DMS79 treated with DMSO at 0.1 percent for 48 hours (cell line): Measurements from ENCODE around the gene LYRM7.
"Not testable (repeated sequence)": the region's sequence is repeated elsewhere in the genome, so short reads cannot be mapped to it uniquely, and the experiment has no call there.

Source experiments
- DNase-seq: peaks from one replicate; lab custom pipeline; 2025; lab: John Stamatoyannopoulos, UW

The LYRM7 gene

GRCh38 chr5:131170540-131171275, at the start of gene LYRM7:
Gene LYRM7, plus strand, starts transcription at chr5:131170944. Its CDS starts 77 bp downstream, at chr5:131171021.
- DNase-seq: peak; percentile 95

DNA sequence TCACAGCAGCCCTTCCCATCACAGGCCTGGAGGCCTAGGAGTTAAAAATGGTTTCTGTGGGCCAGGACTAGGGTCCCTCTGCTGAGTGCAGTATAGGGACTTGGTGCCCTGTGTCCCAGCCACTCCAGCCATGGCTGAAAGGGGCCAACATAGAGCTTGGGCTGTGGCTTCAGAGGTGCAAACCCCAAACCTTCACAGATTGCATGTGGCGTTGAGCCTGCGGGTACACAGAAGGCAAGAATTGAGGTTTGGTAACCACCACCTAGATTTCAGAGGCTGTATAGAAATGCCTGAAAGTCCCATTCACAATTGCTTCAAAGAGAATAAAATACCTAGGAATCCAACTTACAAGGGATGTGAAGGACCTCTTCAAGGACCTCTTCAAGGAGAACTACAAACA, 43.5 kb upstream of the LYRM7 start:
- DNase-seq: not testable (repeated sequence)

DNA sequence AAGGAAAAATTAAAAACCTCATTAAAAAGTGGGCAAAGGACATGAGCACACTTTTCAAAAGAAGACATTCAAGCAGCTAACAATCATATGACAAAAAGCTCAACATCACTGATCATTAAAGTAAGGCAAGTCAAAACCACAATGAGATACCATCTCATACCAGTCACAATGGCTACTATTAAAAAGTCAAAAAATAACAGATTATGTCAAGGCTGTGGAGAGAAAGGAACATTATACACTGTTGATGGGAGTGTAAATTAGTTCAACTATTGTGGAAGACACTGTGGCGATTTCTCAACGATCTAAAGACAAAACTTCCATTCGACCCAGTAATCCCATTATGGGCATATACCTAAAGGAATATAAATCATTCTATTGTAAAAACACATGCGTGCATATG, 41.4 kb upstream of the LYRM7 start:
- no peak for DNase-seq

- not testable (repeated sequence) for DNase-seq
These were observed 37.7 kb upstream of the LYRM7 start for GRCh38 chr5:131133091-131133490.

DNA sequence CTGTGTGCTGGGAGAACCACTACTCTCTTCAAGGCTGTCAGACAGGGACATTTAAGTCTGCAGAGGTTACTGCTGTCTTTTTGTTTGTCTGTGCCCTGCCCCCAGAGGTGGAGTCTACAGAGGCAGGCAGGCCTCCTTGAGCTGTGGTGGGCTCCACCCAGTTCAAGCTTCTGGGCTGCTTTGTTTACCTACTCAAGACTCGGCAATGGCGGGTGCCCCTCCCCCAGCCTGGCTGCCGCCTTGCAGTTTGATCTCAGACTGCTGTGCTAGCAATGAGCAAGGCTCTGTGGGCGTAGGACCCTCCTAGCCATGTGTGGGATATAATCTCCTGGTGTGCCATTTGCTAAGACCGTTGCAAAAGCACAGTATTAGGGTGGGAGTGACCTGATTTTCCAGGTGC, 32.3 kb upstream of the LYRM7 start:
- DNase-seq: not testable (repeated sequence)

- no peak for DNase-seq
These were observed 31.4 kb upstream of the LYRM7 start for GRCh38 chr5:131139321-131139720.

GRCh38 chr5:131142970-131143617, 27.6 kb upstream of the LYRM7 start:
- DNase-seq: no peak

GRCh38 chr5:131147258-131147657, 23.5 kb upstream of the LYRM7 start:
- no peak for DNase-seq

DNA sequence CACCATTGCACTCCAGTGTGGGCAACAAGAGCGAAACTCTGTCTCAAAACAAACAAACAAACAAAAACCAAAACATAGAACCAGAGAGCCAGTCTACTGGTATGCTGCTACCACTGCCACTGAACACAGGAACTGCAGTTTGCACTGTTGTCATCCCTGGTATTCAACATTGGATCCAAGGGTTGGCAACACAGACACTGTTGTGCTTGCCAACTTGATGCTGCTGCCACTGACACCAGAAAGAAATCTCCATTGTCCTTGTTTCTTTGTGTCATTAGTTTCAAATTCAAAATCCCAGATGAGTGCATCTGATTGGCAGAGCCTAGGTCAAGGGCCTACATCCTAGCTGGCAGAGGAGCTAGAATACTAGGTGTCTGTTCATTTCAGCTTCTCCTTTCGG, 21.9 kb upstream of the LYRM7 start:
- no peak for DNase-seq

- no peak for DNase-seq
These were observed 20.3 kb upstream of the LYRM7 start for GRCh38 chr5:131150408-131150807.

DNA sequence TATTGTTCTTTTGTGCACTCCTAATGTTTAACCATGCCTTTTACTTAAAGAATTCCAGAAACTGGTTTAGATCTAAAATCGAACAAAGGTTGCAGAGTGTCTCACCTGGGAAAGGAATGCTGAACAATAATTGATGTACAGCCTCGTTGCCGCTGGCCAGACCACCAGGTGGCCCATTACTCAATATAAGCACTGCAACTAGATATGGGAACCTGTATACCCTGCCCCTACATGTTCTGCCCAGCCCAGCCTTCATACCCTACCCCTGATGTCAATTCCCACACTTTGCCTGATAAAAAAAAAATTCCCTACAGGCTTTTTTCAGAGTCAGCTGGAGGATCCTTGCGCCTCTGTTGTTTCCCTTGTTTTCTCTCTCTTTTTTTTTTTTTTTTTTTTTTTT, 19.5 kb upstream of the LYRM7 start:
- DNase-seq: no peak

- DNase-seq: no peak
These were observed 14.4 kb upstream of the LYRM7 start for GRCh38 chr5:131156385-131156784.

DNA sequence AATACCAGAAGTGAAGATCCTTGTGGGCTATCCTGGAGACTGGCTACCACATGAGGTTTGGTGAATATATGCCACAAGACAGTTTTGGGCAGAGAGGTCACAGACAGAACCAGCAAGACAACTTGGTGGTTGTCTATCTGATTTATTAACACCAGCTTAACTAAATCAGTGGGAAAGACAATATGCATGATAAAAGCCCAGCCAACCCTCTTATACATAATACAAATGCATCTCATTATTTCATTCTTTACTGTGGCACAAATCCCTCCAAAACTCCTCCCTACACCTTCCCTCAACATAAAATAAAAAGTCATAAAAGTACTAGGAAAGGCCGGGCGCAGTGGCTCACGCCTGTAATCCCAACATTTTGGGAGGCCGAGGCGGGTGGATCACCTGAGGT, 13.8 kb upstream of the LYRM7 start:
- DNase-seq: no peak

DNA sequence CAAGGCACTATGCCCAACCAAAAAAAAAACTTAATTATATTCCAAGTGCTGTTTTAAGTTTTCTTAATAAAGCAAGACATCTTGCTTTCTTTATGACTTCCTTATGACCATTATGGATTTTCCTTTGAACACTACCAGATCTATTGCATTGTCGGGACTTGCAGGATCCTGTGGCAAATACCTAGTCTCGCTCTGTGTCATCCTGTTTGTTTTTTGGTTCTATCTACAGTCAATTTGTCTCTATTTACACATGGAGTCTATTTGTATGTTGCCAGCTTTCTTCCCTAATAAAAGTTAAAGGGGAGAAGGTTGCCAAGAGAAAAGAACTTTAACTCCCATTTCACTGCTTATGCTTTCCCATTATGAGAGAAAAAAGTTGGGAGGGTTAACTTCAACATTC, 10.6 kb upstream of the LYRM7 start:
- no peak for DNase-seq

GRCh38 chr5:131163276-131164119, 7.2 kb upstream of the LYRM7 start:
- peak; percentile 3 for DNase-seq

- peak; percentile 35 for DNase-seq
These were observed 6.3 kb upstream of the LYRM7 start for GRCh38 chr5:131164191-131165118.

- peak; percentile 69 for DNase-seq
These were observed 5.5 kb upstream of the LYRM7 start, which contains the start of gene HINT1 for GRCh38 chr5:131165119-131165727. Gene HINT1, minus strand, starts transcription at chr5:131165256. Its CDS starts 51 bp downstream, at chr5:131165205.

- DNase-seq: no peak
These were observed 3.1 kb upstream of the LYRM7 start for GRCh38 chr5:131167615-131168014.

DNA sequence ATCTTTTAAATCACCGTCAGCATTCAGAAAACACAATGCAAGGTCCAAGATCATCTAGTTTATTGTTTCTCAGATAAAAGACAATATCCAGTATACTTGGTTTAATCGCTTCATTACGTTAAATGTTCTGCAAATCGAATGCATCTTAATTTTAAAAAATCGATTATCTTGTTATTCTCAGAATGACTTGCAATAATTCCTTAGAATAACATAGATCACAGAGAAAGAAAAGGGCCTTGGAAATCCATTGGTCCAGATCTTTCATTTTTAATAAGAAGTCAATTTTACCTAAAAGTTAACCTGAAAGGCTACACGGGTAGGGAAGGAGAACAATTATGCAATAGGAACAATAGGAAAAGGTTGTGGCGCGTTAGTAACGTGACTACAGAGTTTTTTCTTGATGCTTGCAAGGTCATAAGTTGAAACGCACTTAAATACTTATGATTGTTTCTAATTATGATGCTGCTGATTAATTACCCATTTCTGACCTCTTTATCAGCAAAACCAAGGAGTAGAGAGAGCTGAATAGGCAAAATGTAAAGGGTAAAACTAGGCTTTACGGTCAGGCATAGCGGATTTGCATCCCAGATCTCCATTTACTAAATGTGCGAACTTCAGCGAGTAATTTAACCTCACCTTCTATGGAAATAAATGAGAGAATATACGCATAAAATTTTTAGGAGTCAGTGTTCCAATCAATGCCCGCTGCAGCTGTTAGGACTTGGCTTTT, 769 bp upstream of the LYRM7 start:
- no peak for DNase-seq

DNA sequence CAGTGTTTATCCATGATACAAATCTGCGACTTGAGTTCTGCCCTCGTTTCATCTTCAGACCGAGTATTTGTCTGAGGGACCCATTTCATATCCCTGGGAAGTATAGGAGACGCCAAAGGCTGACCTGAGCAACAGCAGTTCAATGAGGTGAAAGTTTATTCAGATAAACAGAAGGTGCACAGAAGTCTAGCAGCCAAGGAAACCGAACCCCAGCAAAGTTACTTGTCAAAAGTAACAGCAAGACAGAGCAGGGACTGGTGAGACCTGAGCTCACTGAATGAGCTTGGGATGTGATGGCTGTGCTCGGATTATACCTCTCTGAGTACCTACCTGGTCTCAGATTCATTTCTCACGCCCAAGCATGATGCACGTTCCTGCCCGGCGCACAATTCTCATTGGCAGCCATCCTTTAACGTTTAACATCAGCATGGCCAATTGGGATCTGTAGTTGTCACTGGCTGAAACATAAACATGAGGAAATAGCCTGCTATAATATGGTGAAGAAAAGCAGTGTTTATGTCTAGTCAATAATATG, 599 bp downstream of the LYRM7 start:
- DNase-seq: no peak
